Peyer's patch (tissue), 4 donors: ENCODE data around the gene TWNK. TPM values are rescaled to one million over a fixed set of nuclear protein-coding genes. Genes with fewer than 3 reads are reported as not detected.

Source experiments
- DNase-seq, 3 donors: peaks; one replicate each; pipeline ENCODE4 v3.0.0-alpha.2; 2017 to 2019
- H3K27ac ChIP-seq, 4 donors: fragments of 200-600 bp; sonication (generic); one replicate each; pipeline ENCODE4 v1.5.1; 2016 to 2019
- H3K27me3 ChIP-seq, 2 donors: fragments of 200-600 bp; sonication (generic); one replicate each; pipeline ENCODE4 v1.5.1; 2019
- H3K36me3 ChIP-seq, 3 donors: fragments of 200-600 bp; sonication (generic); one replicate each; pipeline ENCODE4 v1.5.1; 2016 to 2019
- H3K4me1 ChIP-seq, 4 donors: fragments of 200-600 bp; sonication (generic); one replicate each; pipeline ENCODE4 v1.5.1; 2016 to 2019
- H3K4me3 ChIP-seq, 4 donors: fragments of 200-600 bp; sonication (generic); 1 replicate in 3 of 4; 2 replicates in 1 of 4; pipeline ENCODE4 v1.5.1; 2016 to 2019; ENCODE audit warnings: mild to moderate bottlenecking in 1 of 4
- H3K9me3 ChIP-seq, 4 donors: fragments of 200-600 bp; sonication (generic); one replicate each; pipeline ENCODE4 v1.5.1; 2016 to 2019; ENCODE audit warnings: mild to moderate bottlenecking in 1 of 4
- POLR2A ChIP-seq, 2 donors: fragments of 450-650 bp; IDR thresholded peaks; one replicate each; pipeline ENCODE4 v1.5.1; 2017; ENCODE audit warnings: antibody characterized with exemption in 2 of 2, mild to moderate bottlenecking in 2 of 2, moderate library complexity in 2 of 2
- total RNA-seq, 4 donors: library from RNA; depleted of rRNA; stranded (reverse); fragments of >200 nt; gene quantifications; one replicate each; pipeline ENCODE4 v1.1.0, GENCODE V29; 2016
- TF ChIP-seq, protein P1 (sequence below), 6 experiments: fragments of 450-650 bp in 4 of 6; fragments of 200-600 bp in 2 of 6; sonication (generic) in 1 of 6; IDR thresholded peaks; one replicate each; pipeline ENCODE4 v1.5.1; 2017 to 2019; ENCODE audit warnings: antibody characterized with exemption in 6 of 6, mild to moderate bottlenecking in 3 of 6, moderate library complexity in 1 of 6

TWNK gene
- total RNA-seq, 4 donors from 2014 or later: 3.8 to 18.2 (median 4.4) TPM

DNA sequence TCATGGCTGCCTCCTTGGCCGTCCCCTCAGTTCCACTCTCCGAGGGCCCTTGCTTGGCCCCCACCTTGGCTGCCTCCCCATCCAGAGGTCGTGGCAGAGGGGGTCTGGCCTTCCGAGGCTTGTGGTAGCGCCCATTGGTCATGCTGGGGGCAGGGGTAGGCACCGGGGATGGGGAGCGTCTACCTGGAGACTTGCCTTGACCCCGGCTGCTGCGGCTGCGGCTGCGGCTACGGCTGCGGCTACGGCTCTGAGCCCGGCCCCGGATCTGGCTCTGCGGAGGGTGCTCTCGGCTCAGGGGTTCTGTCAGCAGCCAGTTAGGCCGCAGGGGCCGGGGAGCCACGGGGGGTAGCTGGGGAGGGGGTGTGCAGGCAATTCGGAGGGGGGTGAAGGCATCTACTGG is 23.0 kb downstream of the TWNK start:
- no peak overlapping the region for H3K27ac ChIP-seq
- TF ChIP-seq POLR2A (IDR thresholded peaks at IDR 0.05): no peak
- TF ChIP-seq, protein P1, sequence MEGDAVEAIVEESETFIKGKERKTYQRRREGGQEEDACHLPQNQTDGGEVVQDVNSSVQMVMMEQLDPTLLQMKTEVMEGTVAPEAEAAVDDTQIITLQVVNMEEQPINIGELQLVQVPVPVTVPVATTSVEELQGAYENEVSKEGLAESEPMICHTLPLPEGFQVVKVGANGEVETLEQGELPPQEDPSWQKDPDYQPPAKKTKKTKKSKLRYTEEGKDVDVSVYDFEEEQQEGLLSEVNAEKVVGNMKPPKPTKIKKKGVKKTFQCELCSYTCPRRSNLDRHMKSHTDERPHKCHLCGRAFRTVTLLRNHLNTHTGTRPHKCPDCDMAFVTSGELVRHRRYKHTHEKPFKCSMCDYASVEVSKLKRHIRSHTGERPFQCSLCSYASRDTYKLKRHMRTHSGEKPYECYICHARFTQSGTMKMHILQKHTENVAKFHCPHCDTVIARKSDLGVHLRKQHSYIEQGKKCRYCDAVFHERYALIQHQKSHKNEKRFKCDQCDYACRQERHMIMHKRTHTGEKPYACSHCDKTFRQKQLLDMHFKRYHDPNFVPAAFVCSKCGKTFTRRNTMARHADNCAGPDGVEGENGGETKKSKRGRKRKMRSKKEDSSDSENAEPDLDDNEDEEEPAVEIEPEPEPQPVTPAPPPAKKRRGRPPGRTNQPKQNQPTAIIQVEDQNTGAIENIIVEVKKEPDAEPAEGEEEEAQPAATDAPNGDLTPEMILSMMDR (IDR thresholded peaks at IDR 0.05): no peak
- no peak for DNase-seq
- H3K36me3 ChIP-seq: peaks cover 0 to 20% (median 0%) of the 10 kb centered on the region in 3 donors
- H3K4me1 ChIP-seq: peaks cover 0 to 34% (median 3%) of the 10 kb centered on the region in 4 donors
- H3K9me3 ChIP-seq: no peaks in the 10 kb centered on the region
- H3K4me3 ChIP-seq: no peak overlapping the region
- H3K27me3 ChIP-seq: no peaks in the 10 kb centered on the region

DNA sequence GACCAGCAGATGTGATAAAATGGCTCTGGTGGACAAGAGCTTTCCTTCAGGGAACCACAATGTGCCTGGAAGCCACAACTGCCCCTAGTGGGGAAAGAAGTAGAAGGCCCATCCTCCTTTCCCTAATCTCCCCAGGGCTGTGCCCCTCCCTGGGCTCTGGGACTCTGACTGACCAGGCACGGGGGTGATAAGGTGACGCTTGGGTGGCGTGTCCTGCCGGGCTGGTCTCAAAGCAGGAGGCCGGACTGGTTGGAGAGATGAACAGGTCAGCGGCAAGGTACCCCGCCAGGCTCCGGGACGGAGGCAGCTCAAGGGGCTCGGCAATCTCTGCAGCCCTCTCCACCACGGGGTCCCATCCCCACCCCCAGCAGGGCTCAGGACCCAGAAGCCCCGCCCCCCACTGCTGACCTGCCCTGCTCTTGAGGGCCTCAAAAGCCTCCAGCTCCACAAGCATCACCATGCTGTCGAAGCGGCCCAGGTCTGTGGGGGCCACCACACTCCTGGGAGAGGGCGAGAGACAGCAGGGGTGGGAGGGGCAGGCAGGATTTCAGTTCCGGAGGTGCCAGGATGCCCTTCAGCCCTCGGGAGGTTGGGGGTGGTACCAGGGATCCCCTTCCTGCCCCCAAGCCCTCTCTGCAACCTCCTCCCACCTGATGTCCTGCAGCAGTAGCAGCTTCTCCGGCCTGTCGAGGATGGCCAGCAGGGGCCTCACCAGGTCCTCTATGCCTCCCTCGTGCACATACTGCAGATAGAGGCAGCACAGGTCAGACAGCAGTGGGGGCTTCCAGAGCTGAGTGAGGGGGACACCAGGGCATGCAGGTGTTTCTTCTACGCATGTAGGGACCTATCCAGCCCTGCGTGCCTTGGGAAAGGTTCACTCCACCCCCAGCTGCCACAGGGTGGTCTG is 24.4 kb downstream of the TWNK start:
- no peak for TF ChIP-seq POLR2A (IDR thresholded peaks at IDR 0.05)
- TF ChIP-seq, protein P1 (IDR thresholded peaks at IDR 0.05): peak in 2 of 6 experiments; percentile 9 to 18
- Histone ChIP-seq H3K27ac (no peak overlapping the region), H3K36me3 (peaks cover 0 to 6% (median 0%) of the 10 kb centered on the region in 3 donors), H3K4me1 (peaks cover 0 to 32% (median 3%) of the 10 kb centered on the region in 4 donors), H3K27me3 (no peaks in the 10 kb centered on the region), H3K4me3 (no peak overlapping the region), H3K9me3 (no peaks in the 10 kb centered on the region)
- DNase-seq: no peak

DNA sequence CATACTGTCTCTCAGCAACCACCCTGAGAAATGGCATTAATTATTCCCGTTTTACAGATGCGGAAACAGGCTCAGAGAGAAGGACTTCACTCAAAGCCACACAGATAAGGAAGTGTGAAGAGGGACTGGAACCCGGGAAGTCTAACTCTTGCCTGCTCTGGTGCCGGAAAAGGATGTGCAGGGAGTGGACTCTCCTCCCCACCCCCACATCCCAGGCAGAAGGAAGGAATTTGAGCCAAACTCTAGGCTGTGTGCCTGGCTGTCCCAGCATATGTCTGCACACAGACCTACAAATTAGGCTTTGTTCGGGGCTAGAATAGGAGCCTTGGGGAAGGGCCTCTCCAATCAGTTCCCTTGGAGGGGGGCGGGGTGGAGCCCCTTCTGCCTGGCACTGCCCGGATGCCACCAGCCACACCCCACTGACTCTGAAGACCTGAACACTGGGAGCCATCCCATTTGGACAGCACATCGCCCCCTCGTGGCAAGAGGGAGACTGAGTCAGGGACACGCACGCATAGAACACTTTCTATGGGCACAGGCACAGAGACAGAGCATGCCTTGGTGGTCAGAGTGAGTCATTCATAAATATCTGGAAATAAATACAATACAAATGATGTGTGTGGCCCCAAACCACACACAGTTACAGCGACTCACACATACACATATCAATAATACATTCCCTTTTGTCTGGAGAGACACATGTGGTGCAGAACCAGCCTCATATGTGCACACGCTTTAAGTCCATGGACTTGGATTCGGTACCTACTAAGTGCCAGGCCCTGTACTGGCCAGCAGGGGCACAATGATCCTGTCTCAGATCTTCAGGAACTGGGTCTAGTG is 25.4 kb downstream of the TWNK start:
- Histone ChIP-seq H3K27ac (peak overlapping the region in 2 of 4 donors; percentile 10 to 55), H3K4me3 (no peak overlapping the region)
- no peak for TF ChIP-seq POLR2A (IDR thresholded peaks at IDR 0.05)
- TF ChIP-seq, protein P1 (IDR thresholded peaks at IDR 0.05): peak; percentile 72 to 94 (median 91)

DNA sequence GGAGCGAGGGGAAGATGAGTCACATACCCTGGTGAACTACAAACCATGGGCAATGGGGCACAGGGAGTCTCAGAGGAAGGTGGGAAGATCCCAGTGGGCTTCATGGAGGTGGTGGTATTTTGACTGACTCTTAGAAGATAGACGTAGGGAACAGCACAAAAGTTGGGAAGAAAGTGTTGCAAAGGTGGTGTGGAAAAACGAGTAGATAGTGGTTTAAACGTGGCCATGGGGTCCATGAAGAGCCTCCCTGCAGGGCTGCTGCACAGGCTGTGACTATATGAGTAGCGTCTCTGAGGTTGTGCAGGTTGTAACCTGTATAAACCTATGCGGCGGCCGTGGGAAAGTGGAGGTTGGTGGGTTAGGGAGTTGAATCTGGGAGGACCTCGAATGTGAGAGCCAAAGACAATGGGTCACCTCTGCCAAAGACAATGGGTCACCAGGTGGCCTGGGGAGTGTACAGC is 26.1 kb downstream of the TWNK start:
- no peaks in the 10 kb centered on the region for H3K36me3 ChIP-seq
- no peak overlapping the region for H3K4me3 ChIP-seq
- no peaks in the 10 kb centered on the region for H3K27me3 ChIP-seq
- no peak for DNase-seq
- peak overlapping the region in 2 of 4 donors; percentile 10 to 55 for H3K27ac ChIP-seq
- TF ChIP-seq, protein P1 (IDR thresholded peaks at IDR 0.05): no peak
- TF ChIP-seq POLR2A (IDR thresholded peaks at IDR 0.05): no peak
- H3K4me1 ChIP-seq: peaks cover 0 to 18% (median 3%) of the 10 kb centered on the region in 4 donors
- H3K9me3 ChIP-seq: no peaks in the 10 kb centered on the region

More for the DNA sequence above, 25.4 kb downstream of the TWNK start:
- peak; percentile 80 to 95 (median 86) for DNase-seq
- Histone ChIP-seq H3K4me1 (peaks cover 0 to 25% (median 3%) of the 10 kb centered on the region in 4 donors), H3K27me3 (no peaks in the 10 kb centered on the region), H3K36me3 (no peaks in the 10 kb centered on the region), H3K9me3 (no peaks in the 10 kb centered on the region)

DNA sequence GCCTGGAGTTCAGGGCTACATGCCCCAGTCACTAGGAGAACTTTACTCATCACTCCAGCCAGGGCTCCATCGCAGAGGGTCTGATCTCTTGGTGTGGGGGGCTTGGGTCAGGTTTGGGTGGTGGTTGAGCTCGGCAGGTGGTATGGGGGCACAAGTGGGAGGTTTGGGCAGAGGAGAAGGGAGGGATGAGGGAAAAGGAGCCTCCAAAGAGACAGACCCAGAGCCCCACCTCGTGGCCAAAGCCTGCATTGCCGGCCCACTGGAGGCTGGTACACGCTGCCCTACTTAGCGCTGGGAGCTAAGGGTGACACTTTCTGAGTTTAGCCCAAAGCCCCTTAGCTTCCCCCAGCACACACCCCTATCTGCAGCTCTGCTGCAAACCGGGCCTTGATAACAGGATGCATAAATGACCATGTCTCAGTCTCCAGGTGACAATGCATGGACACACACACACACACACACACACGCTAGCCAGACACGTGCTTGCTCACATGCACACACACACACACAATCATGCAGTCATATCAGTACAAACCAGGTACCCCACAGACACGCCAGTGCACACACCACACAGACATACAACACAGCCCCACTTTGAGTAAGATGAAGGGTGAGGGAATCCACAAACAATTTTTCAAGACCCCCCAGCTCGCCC is 27.0 kb downstream of the TWNK start:
- no peak for TF ChIP-seq POLR2A (IDR thresholded peaks at IDR 0.05)
- TF ChIP-seq, protein P1 (IDR thresholded peaks at IDR 0.05): peak; percentile 77 to 93 (median 89)
- peak; percentile 83 to 94 (median 87) for DNase-seq
- Histone ChIP-seq H3K4me1 (peaks cover 0 to 25% (median 10%) of the 10 kb centered on the region in 4 donors), H3K27me3 (no peaks in the 10 kb centered on the region), H3K27ac (no peak overlapping the region), H3K36me3 (no peaks in the 10 kb centered on the region), H3K9me3 (no peaks in the 10 kb centered on the region), H3K4me3 (no peak overlapping the region)
